GM19193 (cell line): ENCODE data around the gene EFHC2.

Source experiments
- POLR2A ChIP-seq: IDR thresholded peaks from 4 replicates; pipeline ENCODE4 v1.6.1; 2011; ENCODE audit not compliant: insufficient read depth, insufficient read length; ENCODE audit errors: extremely low read depth

Gene EFHC2

DNA sequence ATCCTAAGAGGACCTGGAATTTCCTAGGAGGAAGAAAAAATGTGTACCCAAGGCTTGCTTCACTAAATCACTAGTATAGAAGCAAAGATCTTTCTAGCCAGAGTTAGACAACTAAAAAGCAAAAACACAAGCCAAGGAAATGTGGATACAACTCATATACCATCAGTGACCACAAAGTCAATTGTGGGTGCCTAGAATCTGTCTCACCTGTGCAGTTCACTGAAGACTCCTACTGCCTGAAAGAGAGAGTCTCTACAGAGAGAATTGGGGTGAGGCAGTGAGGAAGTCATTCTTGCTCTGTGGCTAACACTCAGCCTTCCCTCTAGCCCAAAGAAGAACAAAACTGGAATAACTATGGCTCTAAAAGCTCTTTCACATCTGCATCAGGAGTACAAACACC, 82.9 kb downstream of the EFHC2 start:
- TF ChIP-seq POLR2A, result no peak

DNA sequence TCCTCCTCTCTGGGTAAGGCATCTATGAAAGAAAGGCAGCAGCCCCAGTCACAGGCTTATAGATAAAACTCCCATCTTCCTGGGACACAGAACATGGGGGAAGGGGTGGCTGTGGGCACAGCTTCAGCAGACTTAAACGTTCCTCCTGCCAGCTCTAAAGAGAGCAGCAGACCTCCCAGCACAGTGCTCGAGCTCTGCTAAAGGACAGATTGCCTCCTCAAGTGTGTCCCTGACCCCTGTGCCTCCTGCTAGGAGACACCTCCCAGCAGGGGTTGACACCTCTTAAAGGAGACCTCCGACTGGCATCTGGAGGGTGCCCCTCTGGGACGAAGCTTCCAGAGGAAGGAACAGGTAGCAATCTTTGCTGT, 89.9 kb downstream of the EFHC2 start:
- TF ChIP-seq POLR2A, result no peak

DNA sequence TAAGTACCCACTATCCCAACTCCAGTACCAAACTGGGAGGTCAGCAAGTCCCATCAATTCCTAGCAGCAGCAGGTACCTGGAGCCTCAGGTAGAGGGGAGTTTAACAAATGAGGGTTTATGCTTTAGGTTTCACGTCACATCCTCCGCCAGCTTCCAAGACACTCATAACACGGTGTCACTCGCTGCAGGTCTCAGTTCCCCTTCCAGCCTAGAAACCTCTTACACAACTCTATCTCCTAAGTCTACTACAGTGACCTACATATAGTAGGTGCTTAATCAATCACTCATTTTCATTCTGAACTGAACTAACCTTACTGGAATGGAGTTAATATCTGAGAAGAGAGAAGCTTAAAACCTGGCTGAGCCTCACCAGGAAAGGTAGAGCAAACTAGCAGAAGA, 96.0 kb downstream of the EFHC2 start:
- no peak for TF ChIP-seq POLR2A

DNA sequence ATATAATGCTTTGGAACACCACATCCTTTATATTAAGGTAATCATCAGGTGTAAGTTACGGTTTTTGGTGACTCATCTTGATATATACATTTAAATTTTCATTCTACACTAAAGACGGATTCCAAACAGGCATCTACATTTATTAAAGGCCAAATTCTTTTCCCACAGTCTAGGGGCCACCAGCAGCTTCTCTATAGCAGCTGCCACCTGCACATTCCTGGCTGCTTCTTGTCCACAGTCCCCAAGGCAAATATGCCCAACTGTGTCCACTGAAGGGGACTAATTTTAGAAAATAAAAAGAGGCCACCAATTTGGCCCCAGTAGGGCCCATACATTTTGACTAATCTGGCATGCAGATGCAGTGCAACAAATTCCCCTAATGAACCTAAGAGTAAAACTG, 96.6 kb downstream of the EFHC2 start:
- TF ChIP-seq POLR2A, result no peak

DNA sequence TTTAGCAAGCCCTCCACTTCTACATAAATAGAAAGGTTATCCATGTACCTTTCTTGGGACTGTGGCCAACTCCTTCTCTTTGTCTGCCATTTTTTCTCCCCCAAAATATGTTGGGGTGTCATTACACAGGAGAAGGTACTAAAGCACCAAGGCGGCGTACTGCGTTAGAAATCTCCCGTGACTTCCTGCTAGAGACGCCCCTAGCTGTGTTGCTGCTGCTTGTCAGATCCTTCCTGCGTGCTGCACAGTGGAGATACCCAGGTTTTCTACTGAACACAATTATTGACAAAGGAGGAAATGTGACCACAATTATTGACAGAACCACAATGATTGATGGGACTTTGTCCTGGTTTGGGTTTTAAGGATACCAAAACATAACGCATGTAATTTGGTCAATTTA, 97.7 kb downstream of the EFHC2 start:
- no peak for TF ChIP-seq POLR2A

DNA sequence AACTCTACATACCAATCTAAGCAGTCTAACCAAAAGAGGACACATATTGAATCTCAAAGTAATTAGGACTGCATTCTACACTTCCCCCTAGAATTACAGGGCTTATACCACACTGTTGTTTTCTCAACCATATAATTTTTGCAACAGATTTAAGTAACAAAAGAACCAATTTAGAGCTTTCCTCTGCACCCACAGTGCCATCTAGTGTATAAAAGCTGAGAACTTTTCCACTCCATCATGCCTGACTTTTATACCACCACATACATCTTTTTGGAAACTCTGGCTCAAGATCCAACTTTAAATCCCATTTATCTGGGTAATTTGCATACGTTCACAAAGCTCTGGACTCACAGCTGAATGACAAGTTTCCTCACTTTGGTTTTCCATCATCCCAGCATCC, 99.5 kb downstream of the EFHC2 start:
- TF ChIP-seq POLR2A, result no peak

DNA sequence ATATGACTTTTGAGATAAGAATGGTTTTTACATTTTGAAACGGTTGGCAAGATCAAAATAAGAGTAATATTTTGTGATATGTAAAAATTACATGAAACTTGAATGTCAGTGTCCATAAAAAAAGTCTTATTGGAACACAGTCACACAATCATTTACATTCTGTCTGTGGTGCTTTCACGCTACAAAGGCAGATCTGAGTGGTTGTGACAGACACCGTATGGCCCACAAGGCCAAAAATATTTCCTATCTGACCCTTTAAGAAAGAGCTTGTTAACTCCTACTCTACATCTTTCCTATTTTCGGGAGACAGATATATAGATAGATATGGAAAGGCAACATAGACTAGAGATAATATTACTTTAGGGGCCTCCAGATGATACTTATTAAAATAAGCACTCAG, 101.9 kb downstream of the EFHC2 start:
- TF ChIP-seq POLR2A, result no peak

DNA sequence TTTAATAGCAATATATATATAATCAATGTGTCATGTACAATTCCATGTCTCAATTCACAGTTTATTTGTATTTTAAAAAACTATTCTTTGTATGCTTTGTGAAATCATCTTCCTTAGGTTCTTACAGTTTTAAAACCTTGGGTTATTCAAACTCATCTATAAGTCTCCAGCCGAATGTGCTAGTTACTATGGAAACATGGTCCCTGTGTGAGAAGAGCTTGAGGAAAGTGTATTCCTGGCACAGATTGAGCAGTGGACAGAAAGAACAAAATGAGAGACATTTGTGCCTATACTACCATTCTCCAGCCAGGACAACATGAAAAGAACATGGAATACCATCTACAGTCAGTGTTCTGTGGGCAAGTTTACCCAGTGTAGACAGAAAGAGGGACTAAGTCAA, 103.4 kb downstream of the EFHC2 start:
- TF ChIP-seq POLR2A, result no peak

DNA sequence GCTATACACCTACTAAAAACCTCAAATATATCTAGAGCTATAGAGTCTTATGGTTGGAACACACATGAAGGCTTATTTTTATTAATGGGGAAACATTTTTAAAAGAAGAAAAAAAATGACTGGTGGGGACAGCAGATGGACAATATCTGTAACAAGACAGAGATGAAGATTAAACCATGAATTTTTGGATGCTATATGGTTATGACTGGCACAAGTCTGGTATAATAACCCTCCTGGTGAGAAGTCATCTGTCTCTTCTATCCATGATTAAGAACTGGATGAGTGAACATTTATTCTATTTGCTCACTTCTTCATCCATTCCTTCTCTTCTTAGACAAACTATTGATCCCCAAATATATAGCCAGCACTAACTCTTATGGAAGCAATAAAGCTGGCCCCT, 104.4 kb downstream of the EFHC2 start:
- TF ChIP-seq POLR2A, result no peak

DNA sequence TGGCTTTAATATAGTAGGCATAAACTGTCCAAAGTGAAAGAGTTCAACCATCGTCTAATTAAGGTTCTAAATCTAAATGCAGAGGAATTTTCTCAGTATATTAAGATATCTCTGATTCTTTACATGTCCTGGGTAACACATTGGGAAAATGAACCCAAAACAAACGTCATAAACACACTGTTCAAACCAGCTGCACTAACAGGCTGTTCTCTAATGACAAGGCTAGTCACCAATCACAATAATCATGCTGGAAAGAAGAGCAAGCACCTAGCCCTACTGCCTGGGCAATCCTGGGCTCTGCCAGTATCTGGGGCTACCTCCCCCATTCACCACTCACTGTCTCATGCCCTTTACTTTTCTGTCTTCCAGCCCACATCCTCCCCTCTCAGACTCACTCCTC, 107.9 kb downstream of the EFHC2 start:
- no peak for TF ChIP-seq POLR2A

DNA sequence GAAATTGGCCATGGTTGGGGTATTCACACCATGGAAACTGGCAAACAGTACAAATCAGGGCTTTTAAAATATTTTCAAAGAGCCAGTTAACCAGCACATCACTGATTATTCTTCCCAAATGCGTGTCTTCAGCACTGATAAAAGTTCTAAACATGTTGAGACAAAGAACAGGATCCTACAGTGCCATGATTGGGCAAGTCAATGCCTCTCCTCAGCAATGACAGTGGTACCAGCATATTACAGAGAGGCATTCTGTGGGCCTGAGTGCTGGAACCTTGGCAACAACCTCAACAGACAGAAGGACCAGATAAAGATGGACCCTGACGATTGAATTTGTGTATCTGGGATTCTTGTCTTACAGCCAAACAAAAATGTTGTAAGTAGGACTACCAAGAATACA, 108.9 kb downstream of the EFHC2 start:
- no peak for TF ChIP-seq POLR2A

DNA sequence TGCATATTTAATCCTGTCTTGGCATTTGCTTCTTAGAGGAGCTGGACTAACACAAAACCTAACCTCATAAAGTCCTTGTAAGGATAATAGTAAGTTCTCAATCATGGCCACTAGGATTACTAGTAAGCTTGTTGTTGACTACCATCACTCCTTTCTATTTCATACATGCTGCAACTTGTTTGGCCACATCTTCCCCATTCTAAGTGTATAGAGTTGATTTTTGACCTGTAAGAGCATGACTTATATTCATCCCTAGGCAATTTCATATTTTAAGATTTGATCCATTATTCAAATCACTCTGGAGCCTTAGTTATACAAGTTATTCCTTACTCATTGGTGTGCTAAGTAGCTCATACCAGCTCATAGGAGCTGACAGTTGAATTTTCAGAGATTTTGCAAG, 109.4 kb downstream of the EFHC2 start:
- TF ChIP-seq POLR2A, result no peak

DNA sequence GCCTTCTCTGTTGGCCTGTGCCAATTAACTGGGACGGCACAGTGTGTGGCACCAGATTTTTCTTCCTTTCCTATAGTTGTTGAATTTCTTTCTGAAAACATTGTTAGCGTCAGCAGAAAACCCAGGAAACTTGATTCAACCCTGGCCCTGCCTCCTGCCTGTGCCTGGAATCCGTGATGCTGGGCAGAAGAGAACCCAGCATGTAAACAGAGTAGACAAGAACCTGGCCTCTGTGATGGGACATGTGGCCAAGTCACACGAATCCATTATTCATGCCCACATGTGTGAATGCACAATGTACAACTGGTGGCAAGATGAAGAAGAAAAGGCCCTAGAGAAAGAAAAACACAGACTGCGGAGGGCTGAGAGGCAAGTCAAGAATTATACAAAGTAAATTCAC, 111.4 kb downstream of the EFHC2 start:
- TF ChIP-seq POLR2A, result no peak

DNA sequence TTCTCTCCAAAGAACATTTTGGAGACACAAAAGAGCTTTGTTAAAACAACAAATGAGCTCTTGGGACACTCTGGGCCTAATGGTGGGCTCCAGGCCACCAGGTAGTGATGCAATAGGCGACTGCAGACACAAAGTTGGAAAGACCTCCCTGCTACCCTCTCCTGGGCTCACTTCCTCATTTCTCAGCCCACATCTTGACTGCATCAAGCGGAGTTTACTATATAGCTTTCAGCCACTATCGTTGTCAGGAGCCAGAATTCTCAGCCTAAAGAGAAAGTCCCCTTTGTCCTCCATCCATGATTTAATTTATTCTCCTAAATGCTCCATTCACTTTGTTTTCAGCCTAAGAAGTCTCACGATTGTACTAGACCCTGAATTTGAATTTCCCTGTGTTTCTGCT, 114.9 kb downstream of the EFHC2 start:
- no peak for TF ChIP-seq POLR2A

DNA sequence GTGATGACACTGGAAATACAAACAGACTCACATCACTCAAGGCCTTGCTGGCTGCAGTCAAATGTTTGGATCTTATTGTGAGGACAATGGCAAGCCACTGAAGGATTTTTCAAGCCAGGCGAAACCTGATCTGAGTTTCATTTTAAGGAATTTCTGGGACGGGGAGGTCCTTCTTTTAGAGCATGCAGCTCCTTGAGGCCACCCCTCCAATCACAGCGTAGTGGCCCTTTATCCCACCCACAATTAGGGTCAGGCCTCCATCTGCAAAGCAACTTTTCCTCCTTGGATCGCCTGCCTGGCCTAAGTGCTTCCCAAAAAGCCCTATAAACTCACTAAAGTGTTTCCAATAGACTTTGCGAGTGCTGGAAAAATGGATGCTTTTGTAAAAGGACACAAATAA, 115.5 kb downstream of the EFHC2 start:
- TF ChIP-seq POLR2A, result no peak

DNA sequence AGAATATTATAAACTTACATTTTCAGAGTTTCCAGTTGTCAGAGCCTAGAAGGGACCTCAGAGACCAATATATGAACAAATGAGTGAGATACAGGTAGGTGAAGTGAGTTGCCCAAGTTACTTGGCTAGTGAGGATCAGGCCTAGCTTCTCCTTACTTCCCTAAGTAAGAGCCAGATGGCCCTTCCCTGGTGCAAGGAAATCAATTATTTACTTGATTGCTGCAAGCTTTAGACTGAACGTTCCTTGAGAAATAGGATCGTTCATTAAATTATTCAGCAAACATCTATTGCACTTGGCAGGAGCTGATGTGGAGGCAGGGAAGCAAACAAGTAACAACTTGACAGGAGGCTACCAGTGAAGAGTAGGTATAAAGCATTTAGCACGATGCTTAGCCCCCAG, 117.8 kb downstream of the EFHC2 start:
- no peak for TF ChIP-seq POLR2A

DNA sequence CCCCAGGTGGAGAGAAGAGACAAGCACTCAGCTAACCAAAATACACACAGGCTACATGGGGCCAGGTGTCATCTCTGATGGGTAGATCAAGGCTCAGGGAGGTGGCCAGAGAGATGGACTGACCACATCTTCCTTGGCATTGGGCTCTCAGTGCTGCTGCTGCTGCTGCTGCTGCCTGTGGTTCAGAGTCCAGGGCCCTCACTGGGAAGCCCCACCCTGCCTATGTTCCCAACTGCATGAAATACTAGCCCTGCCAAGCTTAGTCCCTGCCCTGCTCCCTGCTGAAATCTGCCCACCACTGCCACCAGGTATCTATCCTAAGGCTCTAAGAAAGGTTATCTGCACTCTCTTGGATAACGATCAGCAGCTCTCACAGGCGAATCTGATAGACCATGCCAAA, 118.7 kb downstream of the EFHC2 start:
- TF ChIP-seq POLR2A, result no peak

DNA sequence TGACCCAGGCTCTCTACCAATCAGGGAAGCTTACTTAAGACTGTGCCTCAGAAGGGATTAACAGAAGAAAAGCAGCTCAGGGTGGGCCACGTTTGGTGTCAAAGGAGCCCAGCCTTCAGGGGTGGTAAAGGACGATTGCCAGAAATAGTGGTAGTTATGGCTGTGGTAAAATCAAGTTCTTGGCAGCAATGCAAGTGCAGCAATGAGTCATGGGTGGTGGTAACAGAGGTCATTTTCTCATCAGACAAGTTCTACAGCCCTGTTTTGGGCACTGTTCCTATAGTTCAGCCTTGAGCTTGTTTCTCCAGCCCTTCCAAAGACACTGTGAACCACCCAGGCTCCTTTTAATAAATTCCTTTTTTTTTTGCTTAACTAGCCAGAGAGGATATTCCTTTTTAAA, 120.3 kb downstream of the EFHC2 start:
- TF ChIP-seq POLR2A, result no peak
